Liver (tissue), 3 donors: ENCODE measurements around the gene CD68.
A peak's percentile ranks its signal among the peaks of the same experiment; 100 is the strongest.

Experiments used
- CTCF ChIP-seq: fragments of 150-350 bp; IDR thresholded peaks from 2 replicates; pipeline ENCODE4 v1.5.1; 2017; ENCODE audit warnings: improper control_type of control experiment, low read depth, low read length; ENCODE audit not compliant: missing input control
- FOXA1 ChIP-seq: IDR thresholded peaks from 2 replicates; pipeline ENCODE4 v1.6.1; 2016; ENCODE audit warnings: antibody characterized with exemption
- GABPA ChIP-seq, 2 donors: IDR thresholded peaks in 1 of 2; conservative IDR thresholded peaks in 1 of 2; 2 replicates each; pipeline ENCODE4 v1.6.1; 2016; ENCODE audit warnings: antibody characterized with exemption in 2 of 2, mild to moderate bottlenecking in 1 of 2, moderate library complexity in 1 of 2
- JUND ChIP-seq, 2 donors: IDR thresholded peaks; 2 replicates each; pipeline ENCODE4 v1.6.1; 2016; ENCODE audit warnings: antibody characterized with exemption in 2 of 2
- MAX ChIP-seq: IDR thresholded peaks from 2 replicates; pipeline ENCODE4 v1.6.1; 2016; ENCODE audit warnings: antibody characterized with exemption
- RAD21 ChIP-seq, 2 donors: IDR thresholded peaks; 2 replicates each; pipeline ENCODE4 v1.6.1; 2016; ENCODE audit warnings: antibody characterized with exemption in 2 of 2, mild to moderate bottlenecking in 2 of 2
- REST ChIP-seq: IDR thresholded peaks from 2 replicates; pipeline ENCODE4 v1.6.1; 2016; ENCODE audit warnings: antibody characterized with exemption, mild to moderate bottlenecking
- RXRA ChIP-seq, 2 donors: IDR thresholded peaks; 2 replicates each; pipeline ENCODE4 v1.6.1; 2017 to 2018; ENCODE audit warnings: antibody characterized with exemption in 2 of 2, mild to moderate bottlenecking in 1 of 2
- TAF1 ChIP-seq: conservative IDR thresholded peaks from 2 replicates; pipeline ENCODE4 v1.6.1; 2016; ENCODE audit warnings: antibody characterized with exemption, mild to moderate bottlenecking
- donor health status: healthy.
- donor health status: healthy.

GRCh38 chr17:7561589-7562207, 17.7 kb upstream of the CD68 start, which contains the start of gene SENP3:
- TF ChIP-seq TAF1 = no peak
- TF ChIP-seq CTCF = no peak
- TF ChIP-seq RXRA (IDR thresholded peaks at IDR 0.05) = no peak
- no peak for TF ChIP-seq MAX
- TF ChIP-seq GABPA (IDR thresholded peaks at IDR 0.05 in 1 of 2, conservative IDR thresholded peaks at IDR 0.05 in 1 of 2) = peak in 1 of 2 donors; percentile 80
- TF ChIP-seq FOXA1 = no peak
- no peak for TF ChIP-seq REST
- TF ChIP-seq RAD21 (IDR thresholded peaks at IDR 0.05) = no peak
- TF ChIP-seq JUND (IDR thresholded peaks at IDR 0.05) = no peak
